ENCODE measurements around the gene IRF6.

The IRF6 gene

DNA sequence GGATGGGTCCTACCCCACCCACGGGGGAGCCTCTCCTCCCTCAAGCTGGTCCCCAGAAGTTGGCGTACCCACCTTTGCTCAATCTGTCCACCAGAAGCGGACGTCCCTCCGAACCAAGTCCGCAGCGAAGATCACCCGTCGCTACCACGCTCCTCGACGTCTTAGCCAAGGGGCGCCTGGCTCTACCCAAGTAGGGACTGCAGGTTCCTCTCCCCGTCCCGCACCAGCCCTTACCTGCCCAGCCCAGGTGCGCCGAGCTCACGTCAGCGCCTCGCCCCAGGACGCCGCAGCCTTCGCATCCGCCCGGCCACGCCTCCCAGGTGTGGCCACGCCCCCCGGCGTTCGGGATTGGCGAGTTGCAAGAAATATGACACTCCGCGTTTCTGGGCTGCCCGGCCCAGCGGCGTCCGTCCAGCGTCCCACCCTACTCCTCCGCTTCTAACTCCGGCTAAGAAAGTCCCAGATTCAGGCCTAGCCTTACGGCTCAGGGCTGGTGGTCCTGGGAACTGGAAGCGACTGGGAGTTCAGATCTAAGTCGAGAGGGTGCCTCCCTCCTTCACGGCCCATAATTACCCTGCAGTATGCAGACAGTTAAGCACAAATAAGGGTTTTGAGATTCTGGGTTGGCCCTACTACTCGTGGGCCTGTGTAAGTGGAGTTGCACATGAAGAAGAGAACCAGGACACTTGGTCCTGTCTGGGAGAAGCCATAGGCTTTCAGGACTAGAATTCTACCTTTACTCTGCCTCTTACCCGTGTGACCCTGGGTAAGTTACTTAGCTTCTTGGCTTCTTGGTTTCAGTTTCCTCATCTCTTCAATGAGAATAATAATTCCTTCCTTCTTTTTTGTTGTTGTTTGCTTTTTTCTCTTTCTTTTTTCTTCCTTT lies at the start of gene IRF6:
Gene IRF6, minus strand, starts transcription at position 268 of the 886 bp plus-strand sequence. CDS start 4,729 bp downstream, outside the sequence.
- DNase-seq: peak; percentile 83

DNA sequence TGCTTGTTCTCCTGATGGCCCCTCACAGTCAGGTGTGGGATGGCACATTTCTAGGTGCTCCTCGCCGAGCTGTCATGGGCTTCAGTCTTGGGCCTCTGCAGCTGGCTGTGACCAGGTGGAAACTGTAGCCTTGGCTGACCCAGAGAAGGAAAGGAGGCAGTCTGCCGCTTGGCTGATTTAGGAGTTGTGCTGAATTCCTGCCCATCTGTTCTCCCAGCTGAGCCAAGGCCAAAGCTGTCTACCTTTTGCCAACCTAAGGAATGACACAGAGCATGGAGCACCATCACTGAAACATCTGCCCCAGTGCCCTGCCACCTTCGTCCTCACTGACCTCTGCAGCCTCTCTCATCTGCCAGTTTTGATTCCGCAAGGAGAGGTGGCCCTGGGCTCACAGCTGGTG lies 49.7 kb upstream of the IRF6 start:
- DNase-seq: no peak

DNA sequence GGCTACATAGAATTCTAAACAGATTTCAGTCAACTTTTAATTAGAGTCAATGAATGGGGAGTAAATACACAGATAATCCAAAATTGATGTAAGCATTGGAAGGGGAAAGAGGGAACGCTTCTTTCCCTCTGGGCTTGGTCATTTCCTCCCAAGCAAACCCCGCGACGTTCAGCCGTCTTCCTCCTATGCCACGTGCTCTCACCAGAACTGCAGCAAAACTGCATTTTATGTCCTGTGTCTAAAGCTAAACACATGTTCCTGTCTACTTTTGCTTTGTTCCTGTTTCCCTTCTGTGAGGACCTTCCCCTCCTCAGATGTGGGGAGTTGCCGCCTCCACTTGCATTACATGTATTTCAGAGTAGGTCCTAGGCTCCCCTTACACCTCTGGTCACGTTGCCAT lies 49.1 kb upstream of the IRF6 start:
- no peak for DNase-seq

DNA sequence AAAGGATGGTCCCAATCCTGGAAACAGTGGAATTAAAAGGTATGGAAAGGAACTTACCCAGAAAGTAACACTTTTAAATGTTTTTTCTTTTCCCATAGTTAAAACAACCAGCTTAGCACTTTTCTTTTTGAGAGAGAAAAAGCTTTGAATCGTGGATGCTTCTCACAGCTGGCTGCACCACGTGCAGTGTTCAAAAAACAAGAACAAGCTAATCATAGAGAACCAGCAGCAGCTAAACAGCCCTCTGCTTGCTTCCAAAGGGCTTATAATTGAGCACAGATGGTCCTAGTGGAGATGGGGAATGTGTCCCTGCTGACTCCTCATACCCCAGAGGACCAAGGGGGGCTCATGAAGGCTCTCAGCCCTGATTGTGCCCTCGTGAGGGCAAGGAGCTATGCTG lies 48.3 kb upstream of the IRF6 start:
- DNase-seq: no peak

DNA sequence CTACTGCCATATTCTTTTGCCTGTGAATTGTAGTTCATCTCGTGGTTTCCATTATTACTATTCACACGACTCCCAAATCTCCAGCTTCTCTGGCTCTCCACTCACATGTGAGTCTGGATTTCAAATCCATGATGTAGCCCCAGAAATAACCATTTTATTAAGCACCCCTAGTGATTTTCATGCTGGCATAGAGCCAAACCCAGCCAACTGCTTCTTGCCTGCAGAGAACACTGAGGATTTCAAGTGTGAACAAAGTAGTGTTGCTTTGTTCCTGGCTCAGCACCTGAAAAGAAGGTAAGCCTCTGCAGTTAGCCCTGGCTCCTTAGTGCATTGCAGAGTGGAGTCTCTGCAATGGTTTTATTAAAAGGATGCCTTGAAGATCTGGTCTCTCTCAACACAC lies 47.7 kb upstream of the IRF6 start:
- DNase-seq: no peak

DNA sequence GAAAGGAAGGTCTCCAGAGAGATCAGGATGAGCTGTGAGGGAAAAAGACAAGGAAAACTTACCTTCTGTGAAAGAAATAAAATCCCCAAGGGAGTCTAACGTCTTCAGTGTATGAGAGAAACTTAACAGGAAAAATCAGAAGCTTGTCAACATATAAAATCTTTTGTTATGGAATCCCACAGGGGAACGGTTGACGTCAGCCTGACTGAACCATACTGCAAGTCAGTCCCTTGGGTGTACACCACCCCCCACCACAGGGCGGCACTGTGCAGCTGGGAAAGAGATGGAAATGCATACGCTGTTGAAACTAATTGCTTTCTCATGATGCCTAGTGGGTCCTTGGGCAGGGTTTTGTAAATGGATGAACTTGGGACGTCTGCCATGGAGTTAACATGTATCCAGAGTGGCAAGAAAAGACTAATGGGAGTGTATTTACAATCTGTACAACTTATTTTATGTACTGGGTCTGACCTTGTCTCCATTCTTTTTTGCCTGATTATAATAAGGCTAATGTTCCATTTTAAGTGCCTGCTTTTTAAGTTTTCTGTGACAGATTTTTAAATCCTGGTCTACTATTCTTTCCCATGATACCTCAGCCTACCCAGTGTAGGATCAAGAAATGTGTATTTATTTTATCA lies 44.5 kb upstream of the IRF6 start:
- peak; percentile 67 for DNase-seq

DNA sequence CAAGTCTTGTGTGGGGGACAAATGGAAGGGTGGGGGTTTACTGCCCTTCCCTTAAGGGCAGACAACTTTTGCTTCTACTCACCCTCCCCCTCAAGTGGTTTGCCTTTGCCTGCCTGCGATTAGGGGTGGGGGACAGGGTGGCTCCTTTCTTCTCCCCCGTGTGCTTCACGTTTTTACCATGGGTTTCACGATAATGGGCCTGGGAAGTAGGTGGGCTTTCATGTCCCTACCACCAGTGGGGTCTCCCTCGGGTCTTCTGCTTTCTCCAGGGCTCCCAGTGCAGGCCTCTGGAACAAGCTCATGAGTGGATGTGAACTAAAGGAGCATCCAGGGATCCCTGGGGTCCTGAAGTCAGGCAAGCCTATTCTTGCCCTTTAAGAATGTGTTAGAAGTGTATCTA lies 43.4 kb upstream of the IRF6 start:
- no peak for DNase-seq

DNA sequence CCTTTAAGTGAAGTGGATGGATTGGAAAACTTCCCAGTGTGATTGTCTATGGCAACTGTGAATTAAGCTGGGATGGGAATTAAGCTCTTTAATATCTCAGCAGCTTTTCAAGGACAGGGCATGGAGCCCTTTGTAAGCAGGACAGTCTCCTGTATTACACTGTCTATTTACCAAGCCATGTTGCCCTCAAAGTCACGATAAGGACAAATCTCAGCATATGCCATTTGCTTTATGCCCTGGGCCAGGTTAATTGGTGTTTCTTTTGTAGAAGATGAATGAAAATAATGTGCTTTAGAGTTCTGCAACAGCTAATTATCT lies 39.4 kb upstream of the IRF6 start:
- DNase-seq: peak; percentile 98

DNA sequence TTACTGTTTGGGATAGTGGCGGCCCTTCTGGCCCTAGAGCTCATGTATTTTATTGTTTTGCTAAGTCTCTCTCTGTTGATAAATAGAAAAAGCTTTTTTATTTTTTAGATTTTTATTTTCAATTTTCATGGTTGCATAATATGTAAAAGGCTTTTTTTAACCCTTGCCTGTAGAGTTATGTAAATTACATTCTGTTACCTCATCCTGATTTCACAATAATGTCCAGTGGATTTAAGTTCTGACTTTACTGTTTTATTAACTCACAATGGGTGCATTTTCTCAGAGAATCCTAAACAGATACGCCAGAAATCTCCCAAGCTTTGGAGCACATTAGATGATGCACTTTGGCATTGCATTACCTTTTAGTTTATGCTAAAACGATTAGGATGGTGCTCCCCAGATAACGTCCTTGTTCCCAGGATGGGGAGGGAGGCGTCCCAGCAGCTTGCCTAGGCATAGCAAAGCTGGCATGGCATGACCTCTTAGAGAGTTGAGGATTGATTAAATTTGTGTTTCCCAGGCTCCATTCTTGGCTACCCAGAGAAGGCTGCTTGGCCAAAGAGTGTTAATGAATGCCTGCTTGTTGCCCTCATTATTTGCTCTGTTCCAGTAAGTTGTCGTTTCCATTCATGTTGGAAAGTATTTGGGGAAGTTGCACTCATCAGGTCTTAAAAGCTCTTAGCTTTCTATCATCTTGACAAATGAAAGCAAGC lies 38.9 kb upstream of the IRF6 start:
- no peak for DNase-seq

DNA sequence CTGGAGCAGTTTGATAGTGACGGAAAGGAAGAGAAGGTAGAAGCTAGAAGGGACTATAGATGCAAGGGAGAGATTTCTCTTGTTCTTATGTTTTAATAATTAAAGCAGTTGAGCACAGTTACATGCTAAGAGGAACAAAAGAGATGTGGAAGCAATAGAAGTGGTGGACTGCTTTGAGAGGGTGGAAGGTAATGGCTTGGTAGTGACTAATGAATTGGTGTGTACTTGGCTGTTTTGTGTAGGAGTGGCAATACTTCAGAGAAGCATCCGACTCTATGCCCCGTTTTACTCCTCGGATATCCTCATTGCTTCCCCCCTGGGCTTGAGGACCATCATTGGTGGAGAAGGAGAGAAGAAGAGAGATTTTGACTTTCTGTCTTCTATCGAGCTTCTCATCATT lies 34.7 kb upstream of the IRF6 start:
- DNase-seq: no peak

DNA sequence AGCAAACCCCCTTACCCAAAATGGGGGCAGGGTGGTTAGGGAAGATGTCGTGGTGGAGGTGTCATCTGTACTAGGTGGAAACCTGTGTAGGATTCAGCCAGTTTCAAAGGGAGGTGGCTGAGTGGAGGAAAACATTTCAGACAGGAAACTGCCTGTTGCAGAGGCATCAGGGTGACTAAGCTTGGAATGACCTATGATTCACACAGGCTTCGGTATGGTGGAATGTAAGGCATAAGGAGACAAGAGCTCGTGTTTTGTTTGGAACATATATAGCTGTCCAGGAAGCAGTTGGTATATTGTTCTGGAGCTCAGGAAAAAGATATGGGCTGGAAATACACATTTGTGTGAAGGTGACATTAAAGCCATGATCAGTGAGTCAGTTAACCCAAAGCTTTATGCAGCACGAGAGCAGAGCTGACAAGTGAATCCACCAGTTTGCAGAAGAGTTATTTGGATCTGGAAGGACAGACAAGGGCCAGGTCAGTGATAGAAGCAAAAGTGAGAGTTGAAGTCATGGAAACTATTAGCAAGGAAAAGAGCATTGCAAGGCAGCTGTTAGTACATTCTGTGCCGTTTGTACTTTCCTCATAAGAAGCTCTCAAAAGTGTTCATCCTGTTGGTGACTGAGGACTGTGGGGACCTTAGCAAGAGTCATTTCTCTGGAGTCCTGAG lies 34.1 kb upstream of the IRF6 start:
- DNase-seq: no peak

DNA sequence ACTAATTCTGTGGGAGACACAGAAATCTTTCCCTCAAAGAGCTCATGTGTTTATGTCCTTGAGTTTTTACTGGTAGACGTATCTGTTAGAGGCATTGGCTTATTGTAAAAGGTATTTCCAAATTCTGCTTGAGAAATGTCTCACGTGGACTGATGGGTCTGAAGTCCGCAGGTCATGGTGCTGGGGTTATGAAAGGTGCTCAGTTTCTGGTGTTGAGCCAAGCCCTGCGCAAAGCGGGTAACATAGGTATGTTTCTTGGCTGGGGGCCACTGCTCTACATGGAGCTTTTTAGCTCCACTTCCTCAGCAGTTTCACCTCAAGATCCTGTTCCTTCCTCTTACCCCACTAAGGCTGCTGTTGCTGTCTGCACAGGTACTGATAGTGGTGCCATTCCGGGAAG lies 32.6 kb upstream of the IRF6 start:
- DNase-seq: no peak

DNA sequence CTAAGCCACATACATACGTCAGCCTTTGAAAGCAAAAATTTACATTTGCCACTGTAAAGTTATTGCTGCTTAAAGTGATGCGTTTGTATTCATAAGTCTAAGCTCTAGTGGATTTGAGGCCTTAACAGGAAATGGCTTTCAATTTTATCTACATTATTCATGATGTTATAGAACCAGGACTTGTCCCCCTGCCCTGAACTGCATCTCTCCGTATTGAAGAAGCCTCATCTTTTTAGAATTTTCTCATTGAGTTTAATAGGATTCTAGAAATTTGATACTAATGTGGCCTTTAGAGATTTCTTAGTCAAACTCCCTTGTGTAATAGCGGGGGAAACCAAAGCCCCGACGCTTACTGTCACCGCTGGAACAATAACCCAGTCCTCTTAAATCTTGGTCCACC lies 31.7 kb upstream of the IRF6 start:
- no peak for DNase-seq

DNA sequence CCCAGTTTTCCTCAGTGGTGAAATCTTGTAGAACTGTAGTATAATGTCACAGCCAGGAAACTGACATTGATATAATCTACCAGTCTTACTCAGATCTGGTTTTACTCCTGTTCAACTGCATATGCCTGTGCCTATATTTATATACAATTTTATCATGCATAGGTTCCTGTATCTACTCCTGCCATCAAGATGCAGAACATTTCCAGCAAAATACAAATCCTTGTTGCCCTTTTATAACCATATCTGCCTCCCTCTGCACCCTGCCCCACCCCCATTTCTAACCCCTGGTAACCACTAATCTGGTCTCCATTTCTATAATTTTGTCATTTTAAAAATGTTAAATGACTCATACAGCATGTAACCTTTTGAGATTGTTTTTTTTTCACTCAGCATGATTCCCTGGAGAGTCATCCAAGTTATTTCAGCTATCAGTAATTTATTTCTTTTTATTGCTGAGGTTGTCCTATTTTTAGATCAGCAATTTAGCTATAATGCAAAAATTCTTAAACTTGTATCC lies 29.9 kb upstream of the IRF6 start:
- no peak for DNase-seq

DNA sequence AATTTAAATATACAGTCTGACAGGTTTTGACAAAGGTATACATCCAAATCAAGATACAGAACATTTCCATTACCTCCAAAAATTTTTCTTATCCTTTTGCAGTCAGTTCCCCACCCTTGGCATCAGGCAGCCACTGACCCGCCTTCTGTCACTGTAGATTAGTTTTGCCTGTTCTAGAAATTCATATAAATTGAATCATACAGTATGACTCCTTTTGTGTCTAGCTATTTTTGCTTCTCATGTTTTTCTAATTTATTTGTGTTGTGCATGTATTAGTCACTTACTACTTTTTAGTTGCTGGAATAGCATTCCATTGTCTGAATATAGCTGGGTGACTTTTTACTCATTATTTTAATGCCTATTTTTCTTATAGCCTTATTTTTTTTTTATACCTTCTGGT lies 25.7 kb upstream of the IRF6 start:
- DNase-seq: no peak

DNA sequence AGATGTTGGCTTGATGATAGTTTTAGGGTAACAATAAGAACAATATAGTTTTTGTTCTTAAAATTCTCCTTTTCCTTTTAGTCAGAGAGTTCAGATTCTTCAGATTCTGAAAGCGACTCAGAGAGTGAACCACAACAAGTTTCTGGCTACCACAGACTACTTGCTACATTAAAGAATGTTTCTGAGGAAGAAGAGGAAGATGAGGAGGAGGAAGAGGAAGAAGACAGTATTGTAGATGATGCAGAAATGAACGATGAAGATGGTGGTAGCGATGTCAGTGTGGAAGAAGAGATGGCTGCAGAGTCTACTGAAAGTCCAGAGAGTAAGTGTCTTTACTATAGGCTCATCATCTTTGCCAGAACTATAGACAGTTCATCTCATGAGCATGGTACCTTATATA lies 24.8 kb upstream of the IRF6 start:
- no peak for DNase-seq

DNA sequence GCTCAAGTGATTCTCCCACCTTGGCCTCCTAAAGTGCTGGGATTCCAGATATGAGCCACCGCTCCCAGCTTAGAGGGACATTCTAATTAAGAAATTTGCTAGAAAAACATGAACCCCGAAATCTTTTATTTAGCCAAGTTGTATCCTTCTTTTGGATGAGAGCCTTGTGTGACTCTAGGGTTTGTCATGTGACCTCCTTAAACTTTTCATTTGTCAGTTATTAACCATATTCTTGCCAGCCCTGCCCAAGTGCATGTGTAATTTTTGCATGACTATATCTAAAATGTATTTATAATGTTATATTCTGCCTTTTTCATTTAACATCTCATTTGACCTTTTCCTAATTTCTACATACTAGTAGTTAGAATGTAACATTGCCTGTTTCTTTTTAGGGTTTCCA lies 23.8 kb upstream of the IRF6 start:
- no peak for DNase-seq

DNA sequence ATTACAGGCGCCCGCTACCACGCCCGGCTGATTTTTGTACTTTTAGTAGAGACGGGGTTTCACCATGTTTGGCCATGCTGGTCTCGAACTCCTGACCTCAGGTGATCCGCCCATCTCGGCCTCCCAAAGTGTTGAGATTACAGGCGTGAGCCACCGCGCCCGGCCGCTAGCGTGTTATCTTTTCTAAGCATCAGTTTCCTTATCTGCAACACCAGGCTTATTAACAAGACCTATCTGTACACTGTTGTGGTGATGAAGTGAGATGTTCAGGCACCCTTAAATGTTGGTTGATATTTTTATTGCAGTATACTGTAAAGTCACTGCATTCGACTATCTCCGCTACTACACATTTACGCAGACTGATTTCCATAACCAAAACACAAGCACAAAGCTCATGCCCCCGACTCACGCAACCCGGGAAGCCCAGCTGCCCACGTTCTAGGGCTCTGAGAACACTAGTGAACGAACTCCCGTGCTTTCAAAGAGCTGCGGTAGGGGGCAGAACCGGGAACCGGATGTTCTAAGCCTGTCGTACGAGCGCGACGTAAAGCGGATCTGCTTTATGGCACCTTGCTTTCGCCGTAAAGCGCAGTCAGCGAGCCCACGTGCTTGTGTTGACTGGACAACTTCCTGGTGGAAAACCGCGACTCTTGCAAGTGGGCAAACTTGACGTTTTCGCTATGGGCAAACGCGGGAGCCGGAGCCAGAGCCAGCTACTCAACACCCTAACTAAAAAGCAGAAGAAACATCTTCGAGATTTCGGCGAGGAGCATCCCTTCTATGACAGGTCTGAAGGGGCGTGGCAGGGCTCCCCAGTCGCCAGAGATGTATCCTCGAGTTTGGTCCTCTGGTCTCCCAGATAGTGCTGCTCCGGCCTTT lies 21.7 kb upstream of the IRF6 start, which contains the start of gene UTP25:
Gene UTP25, plus strand, starts transcription at position 589 of the 879 bp plus-strand sequence. Its CDS starts 92 bp downstream, at position 681.
- DNase-seq: peak; percentile 94

DNA sequence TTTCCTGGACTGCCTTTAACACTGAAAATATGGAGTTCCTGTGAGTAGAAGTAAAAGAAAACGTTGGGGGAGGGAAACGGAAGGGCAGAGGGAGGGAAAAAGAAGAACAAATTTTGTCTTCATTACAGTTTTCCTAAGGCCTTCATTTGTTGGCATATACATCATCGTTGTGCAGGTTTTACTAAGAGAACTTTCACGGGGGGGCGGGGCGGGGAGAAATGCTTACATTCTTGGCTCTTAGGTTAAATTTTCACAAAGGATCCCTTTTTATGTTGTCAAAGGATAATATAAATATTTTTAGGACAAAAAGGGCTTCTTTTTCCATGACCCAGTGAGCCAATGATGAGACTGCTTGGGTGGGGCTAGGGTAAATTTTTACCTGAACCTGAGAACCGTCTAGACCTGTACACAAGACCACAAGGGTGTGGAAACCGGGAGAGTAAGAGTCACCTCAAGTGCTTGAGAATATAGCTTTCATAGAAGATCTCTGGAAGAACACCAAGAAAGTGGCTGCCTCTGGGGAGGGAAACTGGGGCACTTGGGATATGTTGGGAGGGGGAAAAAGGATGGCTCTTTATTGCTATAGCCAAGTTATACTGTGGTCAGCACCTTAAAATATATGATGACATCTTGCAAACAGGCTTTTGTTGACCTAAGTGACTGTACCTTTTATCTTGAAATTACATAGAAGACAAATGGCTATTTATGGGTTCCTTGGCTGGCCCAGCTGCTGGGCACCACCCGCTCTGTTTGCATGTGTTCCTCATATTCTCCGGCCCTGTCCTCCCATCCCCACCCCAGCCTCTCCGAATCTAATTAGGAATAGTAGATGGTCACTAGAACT lies 19.9 kb upstream of the IRF6 start:
- DNase-seq: no peak

DNA sequence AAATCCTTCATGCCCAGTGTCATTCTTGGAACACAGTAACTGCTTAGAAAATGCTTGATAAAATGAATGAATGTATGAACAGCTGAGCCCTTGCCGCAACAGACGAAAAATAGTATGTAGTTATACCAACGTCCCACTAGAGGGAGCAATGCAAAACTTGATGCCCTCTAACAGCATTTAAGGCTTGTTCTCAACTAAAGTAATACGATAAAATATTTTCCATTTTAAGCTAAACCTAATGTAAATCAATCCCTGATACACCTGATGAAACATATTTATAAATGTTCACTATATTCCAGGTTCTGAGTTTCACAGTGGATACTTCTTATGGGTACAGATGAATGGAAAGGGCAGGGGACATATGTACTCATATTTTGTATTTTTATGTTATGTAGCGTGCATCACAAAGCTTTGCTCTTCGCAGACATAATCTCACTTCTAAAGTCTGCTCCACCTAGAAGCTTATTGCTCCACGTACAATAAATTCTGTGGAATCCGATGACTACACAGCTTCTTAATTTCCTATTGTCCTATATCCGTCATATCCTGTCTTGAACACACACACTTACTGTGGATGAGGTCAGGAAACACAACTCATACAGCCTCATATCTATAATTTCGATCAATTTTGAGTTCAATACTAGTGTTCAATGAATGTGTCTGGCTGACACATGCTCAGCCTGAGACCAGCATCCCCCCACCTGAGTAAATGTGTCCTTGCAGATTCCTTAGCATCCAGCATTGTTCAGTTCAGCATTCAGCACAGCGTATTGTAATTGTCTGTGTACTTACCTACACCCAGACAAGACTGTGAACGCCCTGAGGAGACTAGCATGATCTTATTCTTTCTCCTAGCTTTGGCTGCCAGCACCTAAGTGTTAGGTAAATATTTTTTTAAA lies 17.4 kb upstream of the IRF6 start:
- DNase-seq: peak; percentile 56
